Measurements from ENCODE around the gene TRMT61A. TPM values are rescaled to one million over a fixed set of nuclear protein-coding genes. Genes with fewer than 3 reads are reported as not detected.

TRMT61A gene
- total and polyA plus RNA-seq, 2 of the 13 experiments (the other 11 are each of a cell fraction or from before 2014, with no cell fraction given) = 6.5 to 13.6 TPM

GRCh38 chr14:103500148-103500990 lies 28.6 kb upstream of the TRMT61A start (continued):
- no peak for TF ChIP-seq HINFP (CRISPR knock-in tag; IDR thresholded peaks at IDR 0.05; ENCODE audit: low read depth)
- no peak for TF ChIP-seq JDP2 (CRISPR knock-in tag; IDR thresholded peaks at IDR 0.05; ENCODE audit: borderline replicate concordance)
- no peak for TF ChIP-seq YEATS2 (CRISPR knock-in tag; IDR thresholded peaks at IDR 0.05; ENCODE audit: borderline replicate concordance)
- no peak for TF ChIP-seq ZNF780A (CRISPR knock-in tag; IDR thresholded peaks at IDR 0.05)
- TF ChIP-seq AFF4 (CRISPR knock-in tag; IDR thresholded peaks at IDR 0.05) = no peak
- no peak for TF ChIP-seq MATR3 (CRISPR knock-in tag; IDR thresholded peaks at IDR 0.05)
- TF ChIP-seq GRHL1 (CRISPR knock-in tag; conservative IDR thresholded peaks at IDR 0.05) = no peak
- TF ChIP-seq ZNF660 (CRISPR knock-in tag; IDR thresholded peaks at IDR 0.05; ENCODE audit: borderline replicate concordance, low read depth) = no peak
- 0 out of 2 replicates have a peak, but pooled peaks have one; percentile 23 for TF ChIP-seq MEF2D (CRISPR knock-in tag; IDR thresholded peaks at IDR 0.05)
- TF ChIP-seq ZNF275 (CRISPR knock-in tag; IDR thresholded peaks at IDR 0.05; ENCODE audit: borderline replicate concordance) = no peak
- TF ChIP-seq YEATS4 (CRISPR knock-in tag; IDR thresholded peaks at IDR 0.05; ENCODE audit: borderline replicate concordance) = no peak
- TF ChIP-seq NCOA5 (CRISPR knock-in tag; IDR thresholded peaks at IDR 0.05) = no peak
- TF ChIP-seq PRDM4 (CRISPR knock-in tag; IDR thresholded peaks at IDR 0.05; ENCODE audit: borderline replicate concordance) = no peak
- no peak for TF ChIP-seq NFATC3 (CRISPR knock-in tag; IDR thresholded peaks at IDR 0.05)
- no peak for TF ChIP-seq GPBP1L1 (CRISPR knock-in tag; IDR thresholded peaks at IDR 0.05)
